Adrenal gland (tissue), 12 donors: ENCODE data around the gene TNNT2. TPM values are rescaled to one million over a fixed set of nuclear protein-coding genes. Genes with fewer than 3 reads are reported as not detected.

Source experiments
- DNase-seq, 7 donors: peaks; one replicate each; pipeline ENCODE4 v3.0.0-alpha.2; 2019 to 2020
- H3K27ac ChIP-seq, 5 donors: fragments of 200-600 bp; sonication (generic) in 4 of 5; 1 replicate in 3 of 5; 2 replicates in 2 of 5; pipeline versions ENCODE4 v1.5.1 to v1.8.0; 2016 to 2020; ENCODE audit warnings: mild to moderate bottlenecking in 1 of 5
- H3K27me3 ChIP-seq: fragments of 200-600 bp; 2 replicates; pipeline ENCODE4 v1.8.0; 2021
- H3K36me3 ChIP-seq, 2 donors: fragments of 200-600 bp; replicated peaks in 1 of 2; 1 replicate in 1 of 2; 2 replicates in 1 of 2; pipeline versions ENCODE4 v1.5.1 to v1.8.0; 2018 to 2022
- H3K4me1 ChIP-seq, 2 donors: fragments of 200-600 bp; replicated peaks in 1 of 2; 1 replicate in 1 of 2; 2 replicates in 1 of 2; pipeline versions ENCODE4 v1.5.1 to v1.8.0; 2018 to 2021
- H3K4me3 ChIP-seq, 4 donors: fragments of 200-600 bp; sonication (generic) in 3 of 4; one replicate each; pipeline ENCODE4 v1.5.1; 2016 to 2018
- H3K9me3 ChIP-seq, 3 donors: fragments of 200-600 bp; sonication (generic) in 1 of 3; replicated peaks in 1 of 3; 1 replicate in 2 of 3; 2 replicates in 1 of 3; pipeline versions ENCODE4 v1.5.1 to v1.8.0; 2016 to 2021
- POLR2A ChIP-seq, 2 donors: fragments of 450-650 bp; IDR thresholded peaks; one replicate each; pipeline ENCODE4 v1.6.1; 2017; ENCODE audit warnings: antibody characterized with exemption in 2 of 2, mild to moderate bottlenecking in 2 of 2, moderate library complexity in 1 of 2
- WGBS, 4 donors: extraction: QIAGEN DNeasy Blood & Tissue Kit in 2 of 4; methylation state at CpG; one replicate each; pipeline versions ENCODE4 v1.1.5 to v1.1.7; 2013 to 2017; 5-methylcytosine and 5-hydroxymethylcytosine counted together
- intact Hi-C, 2 donors: fragments of 100-400 bp; cut with DNase I; formaldehyde crosslinking; loops; one replicate each; pipeline versions ENCODE4 v1.14.1 to v1.15.0; 2022 to 2023
- polyA plus RNA-seq, 3 donors: library from polyadenylated mRNA; stranded (reverse); fragments of 200-250 nt in 2 of 3; fragments of 350-450 nt in 1 of 3; fragmentation: Illumina TruSeq in 1 of 3; extraction: RNeasy Lipid Tissue Mini Kit (QIAGEN cat#74804) in 1 of 3; gene quantifications; one replicate each; pipeline ENCODE4 v1.2.3, GENCODE V29; 2013 to 2014
- total RNA-seq, 9 donors: library from RNA; depleted of rRNA in 4 of 9; stranded (reverse); fragments of >200 nt in 4 of 9; fragments of 120-200 nt in 1 of 9; fragmentation: NEBNext Ultra II Directional in 1 of 9; extraction: Animal tissue kit (Norgen Biotek cat#: 25700) in 1 of 9; gene quantifications; one replicate each; pipeline versions ENCODE4 v1.1.0 to v1.2.4, GENCODE V29; 2013 to 2023
- TF ChIP-seq, protein P1 (sequence below), 6 experiments: fragments of 450-650 bp in 4 of 6; fragments of 200-600 bp in 2 of 6; sonication (generic) in 1 of 6; IDR thresholded peaks; 1 replicate in 5 of 6; 2 replicates in 1 of 6; pipeline versions ENCODE4 v1.5.1 to v1.8.0; 2016 to 2021; ENCODE audit warnings: antibody characterized with exemption in 6 of 6, mild to moderate bottlenecking in 2 of 6, moderate library complexity in 1 of 6
- donor health status: healthy with polysubstance abuse.
- donor health status: Bipolar disorder and iron deficiency.
- donor health status: DM: yes; HTN: yes; CAD: no.
- donor health status: DM: no; HTN: no; CAD: no.
- donor health status: DM: no; HTN: no; CAD: no.
- donor health status: DM: yes; HTN: yes; CAD: no.

The TNNT2 gene
- total and polyA plus RNA-seq, 12 donors = 0.39 to 37.3 (median 3.8) TPM; not detected in 2

DNA sequence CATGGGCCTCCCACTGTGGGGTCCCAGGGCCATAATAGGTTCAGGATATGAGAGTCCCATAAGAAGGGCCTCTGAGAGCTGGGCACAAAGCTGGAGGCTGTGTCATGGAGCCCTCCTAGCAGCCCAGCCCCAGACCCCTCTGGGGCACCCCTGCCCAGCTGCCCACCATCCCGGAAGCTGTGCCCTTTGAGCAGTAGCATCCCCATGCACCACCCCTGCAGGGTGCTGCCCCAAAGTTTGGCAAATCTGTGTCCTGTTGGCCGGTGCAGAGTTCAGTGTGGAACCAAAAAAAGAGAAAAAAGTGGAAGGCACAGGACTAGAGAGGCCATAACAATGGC lies 17.6 kb downstream of the TNNT2 start:
- Histone ChIP-seq H3K36me3 (no peaks in the 10 kb centered on the region), H3K9me3 (no peaks in the 10 kb centered on the region), H3K4me1 (no peaks in the 10 kb centered on the region), H3K27ac (no peak overlapping the region), H3K4me3 (no peak overlapping the region), H3K27me3 (no peaks in the 10 kb centered on the region)
- TF ChIP-seq, protein P1, sequence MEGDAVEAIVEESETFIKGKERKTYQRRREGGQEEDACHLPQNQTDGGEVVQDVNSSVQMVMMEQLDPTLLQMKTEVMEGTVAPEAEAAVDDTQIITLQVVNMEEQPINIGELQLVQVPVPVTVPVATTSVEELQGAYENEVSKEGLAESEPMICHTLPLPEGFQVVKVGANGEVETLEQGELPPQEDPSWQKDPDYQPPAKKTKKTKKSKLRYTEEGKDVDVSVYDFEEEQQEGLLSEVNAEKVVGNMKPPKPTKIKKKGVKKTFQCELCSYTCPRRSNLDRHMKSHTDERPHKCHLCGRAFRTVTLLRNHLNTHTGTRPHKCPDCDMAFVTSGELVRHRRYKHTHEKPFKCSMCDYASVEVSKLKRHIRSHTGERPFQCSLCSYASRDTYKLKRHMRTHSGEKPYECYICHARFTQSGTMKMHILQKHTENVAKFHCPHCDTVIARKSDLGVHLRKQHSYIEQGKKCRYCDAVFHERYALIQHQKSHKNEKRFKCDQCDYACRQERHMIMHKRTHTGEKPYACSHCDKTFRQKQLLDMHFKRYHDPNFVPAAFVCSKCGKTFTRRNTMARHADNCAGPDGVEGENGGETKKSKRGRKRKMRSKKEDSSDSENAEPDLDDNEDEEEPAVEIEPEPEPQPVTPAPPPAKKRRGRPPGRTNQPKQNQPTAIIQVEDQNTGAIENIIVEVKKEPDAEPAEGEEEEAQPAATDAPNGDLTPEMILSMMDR (IDR thresholded peaks at IDR 0.05) = no peak
- TF ChIP-seq POLR2A (IDR thresholded peaks at IDR 0.05) = no peak
- 82 to 96% (median 87%) methylated on average over 1 to 2 of the region's 2 CpGs for WGBS, 4 donors
- no peak for DNase-seq
- intact Hi-C loops = loop anchor here (2.0 to 5.0 kb wide), 2 partner anchors 103 to 105 kb away; no protein-coding TSS in a partner anchor

DNA sequence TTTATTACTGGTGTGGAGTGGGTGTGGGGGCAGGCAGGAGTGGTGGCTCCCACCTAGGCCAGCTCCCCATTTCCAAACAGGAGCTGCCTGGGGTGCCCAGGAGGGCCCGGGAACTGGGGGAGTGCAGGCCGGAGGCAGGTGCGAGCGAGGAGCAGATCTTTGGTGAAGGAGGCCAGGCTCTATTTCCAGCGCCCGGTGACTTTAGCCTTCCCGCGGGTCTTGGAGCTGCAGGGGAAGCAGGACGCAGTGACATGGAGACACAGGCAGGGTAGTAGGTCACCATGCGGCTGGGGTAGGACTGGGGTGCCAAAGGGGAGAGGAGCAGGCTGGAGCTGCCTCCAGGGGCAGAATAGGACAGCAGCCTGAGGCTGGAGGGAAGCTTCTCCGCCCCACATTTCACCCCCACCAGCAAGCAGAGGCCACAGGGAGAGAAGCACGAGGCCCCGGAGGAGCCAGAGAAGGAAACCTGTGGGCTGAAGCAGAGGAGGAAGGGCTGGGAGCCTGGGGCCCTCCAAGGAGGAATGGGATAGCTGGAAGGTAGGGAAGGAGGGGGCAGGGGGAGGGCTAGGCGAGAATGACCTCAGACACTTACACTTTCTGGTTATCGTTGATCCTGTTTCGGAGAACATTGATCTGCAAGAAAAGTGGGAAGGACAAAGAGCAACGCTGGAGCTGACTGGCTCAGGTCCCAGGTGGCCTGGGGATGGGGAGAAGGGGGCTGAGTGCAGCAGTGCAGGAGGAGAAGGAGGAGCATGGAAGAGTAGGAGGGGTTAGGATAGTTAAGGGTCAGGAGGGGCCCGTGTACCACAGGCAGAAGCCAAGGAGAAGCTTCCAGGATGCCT lies 18.2 kb downstream of the TNNT2 start:
- 64 to 84% (median 81%) methylated on average over 18 of the region's 18 CpGs for WGBS, 4 donors
- intact Hi-C loops = loop anchor here in 1 of 2 donors (5.0 kb wide), 1 partner anchor 102 kb away; no protein-coding TSS in a partner anchor
- no peaks in the 10 kb centered on the region for H3K27me3 ChIP-seq
- no peaks in the 10 kb centered on the region for H3K4me1 ChIP-seq
- H3K4me3 ChIP-seq = no peak overlapping the region
- H3K27ac ChIP-seq = no peak overlapping the region
- no peaks in the 10 kb centered on the region for H3K9me3 ChIP-seq
- H3K36me3 ChIP-seq = no peaks in the 10 kb centered on the region
- no peak for DNase-seq
- no peak for TF ChIP-seq POLR2A (IDR thresholded peaks at IDR 0.05)
- TF ChIP-seq, protein P1 (IDR thresholded peaks at IDR 0.05) = no peak

DNA sequence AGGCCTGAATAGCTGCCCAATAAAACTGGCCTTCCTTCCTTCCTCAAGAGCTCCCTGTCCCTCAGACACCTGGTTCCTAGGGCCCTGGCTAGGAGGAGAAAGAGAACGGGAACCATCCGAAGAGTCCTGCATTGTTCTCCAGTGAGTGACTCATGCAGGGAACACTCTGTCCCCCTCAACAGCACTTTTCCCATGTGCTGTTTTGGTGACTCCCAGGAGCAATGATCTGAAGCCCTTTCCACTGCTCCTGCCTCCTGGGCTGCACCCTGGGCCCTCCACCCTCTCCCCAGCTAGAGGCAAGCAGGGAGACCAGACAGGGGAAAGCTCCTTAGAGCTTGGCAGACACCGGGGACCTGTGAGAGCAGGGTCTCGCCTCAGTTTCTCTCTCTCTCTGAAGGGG lies 18.9 kb downstream of the TNNT2 start:
- no peak for TF ChIP-seq POLR2A (IDR thresholded peaks at IDR 0.05)
- TF ChIP-seq, protein P1 (IDR thresholded peaks at IDR 0.05) = no peak
- H3K9me3 ChIP-seq = no peaks in the 10 kb centered on the region
- H3K36me3 ChIP-seq = no peaks in the 10 kb centered on the region
- no peak overlapping the region for H3K27ac ChIP-seq
- H3K4me1 ChIP-seq = no peaks in the 10 kb centered on the region
- peaks cover 3% of the 10 kb centered on the region for H3K27me3 ChIP-seq
- DNase-seq = no peak
- 69 to 85% (median 81%) methylated on average over 4 of the region's 4 CpGs for WGBS, 4 donors
- intact Hi-C loops = loop anchor here in 1 of 2 donors (5.0 kb wide), 1 partner anchor 101 kb away; no protein-coding TSS in a partner anchor
- H3K4me3 ChIP-seq = no peak overlapping the region

DNA sequence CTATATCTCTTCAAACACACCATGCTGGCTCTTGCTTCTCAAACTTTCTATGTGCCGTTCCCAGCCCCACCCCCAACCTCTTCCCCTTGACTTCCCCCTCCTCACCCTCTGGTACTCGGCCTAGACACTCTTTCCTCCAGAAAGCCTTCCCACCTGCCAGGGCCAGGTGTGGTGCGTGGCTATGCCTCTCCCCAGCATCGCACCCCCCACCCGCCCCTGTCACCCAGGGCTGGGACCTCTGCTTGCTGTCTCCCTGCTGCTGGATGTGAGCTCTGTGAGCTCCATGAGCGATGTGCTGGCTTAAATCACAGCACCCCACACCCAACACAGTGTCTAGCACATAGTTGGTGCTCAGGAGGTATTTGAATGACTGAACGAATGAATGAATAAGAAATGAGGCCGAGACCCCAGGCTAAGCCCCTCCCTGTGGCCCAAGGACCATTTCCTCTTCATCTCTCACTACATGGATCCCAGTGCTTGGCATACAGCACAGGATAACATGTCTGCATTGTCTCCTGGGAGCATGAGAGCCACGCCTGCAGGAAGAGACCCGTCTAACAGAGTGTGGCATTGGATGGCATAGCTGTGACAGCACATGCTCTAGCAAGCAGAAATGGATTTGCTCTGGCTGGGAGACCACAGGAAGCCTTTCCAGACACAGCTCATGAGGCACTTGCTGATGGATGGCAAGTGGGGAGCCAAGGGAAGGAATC lies 19.7 kb downstream of the TNNT2 start:
- H3K36me3 ChIP-seq = no peaks in the 10 kb centered on the region
- no peaks in the 10 kb centered on the region for H3K9me3 ChIP-seq
- H3K4me1 ChIP-seq = no peaks in the 10 kb centered on the region
- no peak overlapping the region for H3K27ac ChIP-seq
- TF ChIP-seq, protein P1 (IDR thresholded peaks at IDR 0.05) = no peak
- TF ChIP-seq POLR2A (IDR thresholded peaks at IDR 0.05) = no peak
- DNase-seq = no peak
- WGBS, 4 donors = 66 to 84% (median 79%) methylated on average over 6 to 10 of the region's 10 CpGs
- no peak overlapping the region for H3K4me3 ChIP-seq
- H3K27me3 ChIP-seq = peaks cover 5% of the 10 kb centered on the region
- intact Hi-C loops = loop anchor here in 1 of 2 donors (5.0 kb wide), 1 partner anchor 100 kb away; no protein-coding TSS in a partner anchor
